SK-N-SH treated with all-trans-retinoic acid at 6 μM for 48 hours (cell line): Measurements from ENCODE around the gene BICD1.

Experiments
- ARNTL ChIP-seq: fragments of 450-650 bp; formaldehyde crosslinking; IDR thresholded peaks from 2 replicates; pipeline ENCODE4 v1.5.0; 2020; ENCODE audit warnings: low read depth, mild to moderate bottlenecking, moderate library complexity, borderline replicate concordance
- BACH2 ChIP-seq: fragments of 250-450 bp; sonication (Bioruptor Pico); IDR thresholded peaks from 2 replicates; pipeline ENCODE4 v1.9.0; 2021; ENCODE audit warnings: mild to moderate bottlenecking, borderline replicate concordance
- ESRRG ChIP-seq: fragments of 250-450 bp; sonication (Bioruptor Pico); IDR thresholded peaks from 2 replicates; pipeline ENCODE4 v1.6.1; 2021; ENCODE audit warnings: mild to moderate bottlenecking
- ISL1 ChIP-seq: fragments of 250-450 bp; sonication (Bioruptor Pico); IDR thresholded peaks from 2 replicates; pipeline ENCODE4 v2.1.2; 2022; ENCODE audit warnings: mild to moderate bottlenecking, moderate library complexity
- PATZ1 ChIP-seq: fragments of 250-450 bp; sonication (Bioruptor Pico); IDR thresholded peaks from 2 replicates; pipeline ENCODE4 v1.8.0; 2020; ENCODE audit warnings: mild to moderate bottlenecking, moderate library complexity, borderline replicate concordance
- RARB ChIP-seq: fragments of 250-450 bp; sonication (Bioruptor Pico); IDR thresholded peaks from 2 replicates; pipeline ENCODE4 v1.8.0; 2021; ENCODE audit warnings: mild to moderate bottlenecking, moderate library complexity
- TCF4 ChIP-seq: fragments of 250-450 bp; sonication (Bioruptor Pico); IDR thresholded peaks from 2 replicates; pipeline ENCODE4 v1.8.0; 2021; ENCODE audit warnings: mild to moderate bottlenecking, moderate library complexity, borderline replicate concordance
- ZC3H10 ChIP-seq: fragments of 250-450 bp; sonication (Bioruptor Pico); IDR thresholded peaks from 2 replicates; pipeline ENCODE4 v1.5.1; 2021; ENCODE audit warnings: mild to moderate bottlenecking, moderate library complexity
- ZFP30 ChIP-seq: fragments of 450-650 bp; formaldehyde crosslinking; IDR thresholded peaks from 2 replicates; pipeline ENCODE4 v1.5.0; 2022; ENCODE audit warnings: mild to moderate bottlenecking, moderate library complexity
- ZNF70 ChIP-seq: fragments of 450-650 bp; formaldehyde crosslinking; IDR thresholded peaks from 2 replicates; pipeline ENCODE4 v1.5.0; 2020; ENCODE audit warnings: mild to moderate bottlenecking, moderate library complexity
- ZNF8 ChIP-seq: fragments of 450-650 bp; formaldehyde crosslinking; IDR thresholded peaks from 2 replicates; pipeline ENCODE4 v1.5.0; 2020; ENCODE audit warnings: mild to moderate bottlenecking, moderate library complexity
- TF ChIP-seq, protein P1 (sequence below): fragments of 250-450 bp; sonication (Bioruptor Pico); IDR thresholded peaks from 2 replicates; pipeline ENCODE4 v1.5.1; 2020; ENCODE audit warnings: low read depth, mild to moderate bottlenecking, moderate library complexity
- TF ChIP-seq, protein P2 (sequence below): fragments of 250-450 bp; sonication (Bioruptor Pico); IDR thresholded peaks from 2 replicates; pipeline ENCODE4 v1.5.0; 2020; ENCODE audit warnings: mild to moderate bottlenecking, moderate library complexity
- TF ChIP-seq, protein P3 (sequence below): fragments of 250-450 bp; sonication (Bioruptor Pico); IDR thresholded peaks from 2 replicates; pipeline ENCODE4 v1.5.1; 2021; ENCODE audit warnings: mild to moderate bottlenecking, moderate library complexity

GRCh38 chr12:32277774-32278173 lies 171.1 kb downstream of the BICD1 start:
- TF ChIP-seq RARB (CRISPR knock-in tag) (no peak), PATZ1 (CRISPR knock-in tag) (no peak), ZC3H10 (CRISPR knock-in tag) (no peak), BACH2 (no peak), ARNTL (CRISPR knock-in tag) (no peak), ZNF8 (CRISPR knock-in tag) (no peak), ZNF70 (CRISPR knock-in tag) (no peak), ZFP30 (CRISPR knock-in tag) (no peak), ISL1 (CRISPR knock-in tag) (no peak), TCF4 (CRISPR knock-in tag) (no peak), ESRRG (CRISPR knock-in tag) (no peak)
- TF ChIP-seq, protein P1, sequence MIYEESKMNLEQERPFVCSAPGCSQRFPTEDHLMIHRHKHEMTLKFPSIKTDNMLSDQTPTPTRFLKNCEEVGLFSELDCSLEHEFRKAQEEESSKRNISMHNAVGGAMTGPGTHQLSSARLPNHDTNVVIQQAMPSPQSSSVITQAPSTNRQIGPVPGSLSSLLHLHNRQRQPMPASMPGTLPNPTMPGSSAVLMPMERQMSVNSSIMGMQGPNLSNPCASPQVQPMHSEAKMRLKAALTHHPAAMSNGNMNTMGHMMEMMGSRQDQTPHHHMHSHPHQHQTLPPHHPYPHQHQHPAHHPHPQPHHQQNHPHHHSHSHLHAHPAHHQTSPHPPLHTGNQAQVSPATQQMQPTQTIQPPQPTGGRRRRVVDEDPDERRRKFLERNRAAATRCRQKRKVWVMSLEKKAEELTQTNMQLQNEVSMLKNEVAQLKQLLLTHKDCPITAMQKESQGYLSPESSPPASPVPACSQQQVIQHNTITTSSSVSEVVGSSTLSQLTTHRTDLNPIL (CRISPR knock-in tag) = no peak
- TF ChIP-seq, protein P2, sequence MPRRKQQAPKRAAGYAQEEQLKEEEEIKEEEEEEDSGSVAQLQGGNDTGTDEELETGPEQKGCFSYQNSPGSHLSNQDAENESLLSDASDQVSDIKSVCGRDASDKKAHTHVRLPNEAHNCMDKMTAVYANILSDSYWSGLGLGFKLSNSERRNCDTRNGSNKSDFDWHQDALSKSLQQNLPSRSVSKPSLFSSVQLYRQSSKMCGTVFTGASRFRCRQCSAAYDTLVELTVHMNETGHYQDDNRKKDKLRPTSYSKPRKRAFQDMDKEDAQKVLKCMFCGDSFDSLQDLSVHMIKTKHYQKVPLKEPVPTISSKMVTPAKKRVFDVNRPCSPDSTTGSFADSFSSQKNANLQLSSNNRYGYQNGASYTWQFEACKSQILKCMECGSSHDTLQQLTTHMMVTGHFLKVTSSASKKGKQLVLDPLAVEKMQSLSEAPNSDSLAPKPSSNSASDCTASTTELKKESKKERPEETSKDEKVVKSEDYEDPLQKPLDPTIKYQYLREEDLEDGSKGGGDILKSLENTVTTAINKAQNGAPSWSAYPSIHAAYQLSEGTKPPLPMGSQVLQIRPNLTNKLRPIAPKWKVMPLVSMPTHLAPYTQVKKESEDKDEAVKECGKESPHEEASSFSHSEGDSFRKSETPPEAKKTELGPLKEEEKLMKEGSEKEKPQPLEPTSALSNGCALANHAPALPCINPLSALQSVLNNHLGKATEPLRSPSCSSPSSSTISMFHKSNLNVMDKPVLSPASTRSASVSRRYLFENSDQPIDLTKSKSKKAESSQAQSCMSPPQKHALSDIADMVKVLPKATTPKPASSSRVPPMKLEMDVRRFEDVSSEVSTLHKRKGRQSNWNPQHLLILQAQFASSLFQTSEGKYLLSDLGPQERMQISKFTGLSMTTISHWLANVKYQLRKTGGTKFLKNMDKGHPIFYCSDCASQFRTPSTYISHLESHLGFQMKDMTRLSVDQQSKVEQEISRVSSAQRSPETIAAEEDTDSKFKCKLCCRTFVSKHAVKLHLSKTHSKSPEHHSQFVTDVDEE (CRISPR knock-in tag) = no peak
- TF ChIP-seq, protein P3, sequence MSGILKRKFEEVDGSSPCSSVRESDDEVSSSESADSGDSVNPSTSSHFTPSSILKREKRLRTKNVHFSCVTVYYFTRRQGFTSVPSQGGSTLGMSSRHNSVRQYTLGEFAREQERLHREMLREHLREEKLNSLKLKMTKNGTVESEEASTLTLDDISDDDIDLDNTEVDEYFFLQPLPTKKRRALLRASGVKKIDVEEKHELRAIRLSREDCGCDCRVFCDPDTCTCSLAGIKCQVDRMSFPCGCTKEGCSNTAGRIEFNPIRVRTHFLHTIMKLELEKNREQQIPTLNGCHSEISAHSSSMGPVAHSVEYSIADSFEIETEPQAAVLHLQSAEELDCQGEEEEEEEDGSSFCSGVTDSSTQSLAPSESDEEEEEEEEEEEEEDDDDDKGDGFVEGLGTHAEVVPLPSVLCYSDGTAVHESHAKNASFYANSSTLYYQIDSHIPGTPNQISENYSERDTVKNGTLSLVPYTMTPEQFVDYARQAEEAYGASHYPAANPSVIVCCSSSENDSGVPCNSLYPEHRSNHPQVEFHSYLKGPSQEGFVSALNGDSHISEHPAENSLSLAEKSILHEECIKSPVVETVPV (CRISPR knock-in tag) = no peak
